Tibial nerve (tissue), 4 donors: ENCODE measurements around the gene CDC42EP3. TPM values are rescaled to one million over a fixed set of nuclear protein-coding genes. Genes with fewer than 3 reads are reported as not detected.
A peak's percentile ranks its signal among the peaks of the same experiment; 100 is the strongest.

Experiments used
- DNase-seq, 2 donors: peaks; one replicate each; pipeline ENCODE4 v3.0.0-alpha.2; 2019; ENCODE audit warnings: low spot score in 2 of 2
- H3K27ac ChIP-seq, 4 donors: fragments of 200-600 bp; sonication (generic) in 3 of 4; one replicate each; pipeline ENCODE4 v1.5.1; 2017 to 2019; ENCODE audit warnings: mild to moderate bottlenecking in 1 of 4
- H3K27me3 ChIP-seq, 2 donors: fragments of 200-600 bp; sonication (generic) in 1 of 2; one replicate each; pipeline versions ENCODE4 v1.5.1 to v1.6.0; 2017 to 2019
- H3K36me3 ChIP-seq, 3 donors: fragments of 200-600 bp; sonication (generic); one replicate each; pipeline ENCODE4 v1.5.1; 2018 to 2019
- H3K4me1 ChIP-seq, 4 donors: fragments of 200-600 bp; sonication (generic) in 3 of 4; one replicate each; pipeline ENCODE4 v1.5.1; 2017 to 2019
- H3K4me3 ChIP-seq, 4 donors: fragments of 200-600 bp; sonication (generic) in 3 of 4; one replicate each; pipeline ENCODE4 v1.5.1; 2017 to 2019; ENCODE audit warnings: mild to moderate bottlenecking in 1 of 4, moderate library complexity in 1 of 4
- H3K9me3 ChIP-seq, 4 donors: fragments of 200-600 bp; sonication (generic) in 3 of 4; one replicate each; pipeline ENCODE4 v1.5.1; 2017 to 2019
- CTCF ChIP-seq, 5 experiments: fragments of 200-600 bp in 3 of 5; fragments of 450-650 bp in 2 of 5; sonication (generic) in 3 of 5; IDR thresholded peaks; one replicate each; pipeline ENCODE4 v1.5.1; 2016 to 2019; ENCODE audit warnings: antibody characterized with exemption in 5 of 5, mild to moderate bottlenecking in 3 of 5, moderate library complexity in 2 of 5
- EP300 ChIP-seq, 2 donors: sonication (generic); formaldehyde crosslinking; IDR thresholded peaks; one replicate each; pipeline ENCODE4 v1.6.1; 2017; ENCODE audit warnings: antibody characterized with exemption in 2 of 2, mild to moderate bottlenecking in 1 of 2
- POLR2A ChIP-seq, 2 donors: fragments of 450-650 bp; IDR thresholded peaks; one replicate each; pipeline ENCODE4 v1.6.1; 2017; ENCODE audit warnings: antibody characterized with exemption in 2 of 2, mild to moderate bottlenecking in 2 of 2, moderate library complexity in 2 of 2
- WGBS, 2 donors: methylation state at CpG; one replicate each; pipeline ENCODE4 v1.1.5; 2018; 5-methylcytosine and 5-hydroxymethylcytosine counted together
- total RNA-seq, 4 donors: library from RNA; depleted of rRNA; stranded (reverse); fragments of >200 nt; gene quantifications; one replicate each; pipeline ENCODE4 v1.1.0, GENCODE V29; 2016

Gene CDC42EP3
- total RNA-seq, 4 donors from 2014 or later, result 31.8 to 58.6 (median 40.2) TPM

- H3K27me3 ChIP-seq, result no peaks in the 10 kb centered on the region
- peak overlapping the region in 3 of 4 donors; percentile 13 to 68 (median 43) for H3K27ac ChIP-seq
- 50 to 52% methylated on average over 4 of the region's 4 CpGs for WGBS, 2 donors
- H3K36me3 ChIP-seq, result no peaks in the 10 kb centered on the region
- TF ChIP-seq CTCF (IDR thresholded peaks at IDR 0.05), result no peak
- TF ChIP-seq POLR2A (IDR thresholded peaks at IDR 0.05), result no peak
- no peak for TF ChIP-seq EP300 (IDR thresholded peaks at IDR 0.05)
- no peaks in the 10 kb centered on the region for H3K9me3 ChIP-seq
- peaks cover 0 to 16% (median 6%) of the 10 kb centered on the region in 4 donors for H3K4me1 ChIP-seq
- no peak overlapping the region for H3K4me3 ChIP-seq
- no peak for DNase-seq
These were observed 35.1 kb upstream of the CDC42EP3 start for GRCh38 chr2:37706334-37707183.

GRCh38 chr2:37705191-37705590, 33.7 kb upstream of the CDC42EP3 start:
- no peak overlapping the region for H3K27ac ChIP-seq
- H3K27me3 ChIP-seq, result no peaks in the 10 kb centered on the region
- no peak for TF ChIP-seq EP300 (IDR thresholded peaks at IDR 0.05)
- no peak for TF ChIP-seq POLR2A (IDR thresholded peaks at IDR 0.05)
- no peak for TF ChIP-seq CTCF (IDR thresholded peaks at IDR 0.05)
- H3K36me3 ChIP-seq, result no peaks in the 10 kb centered on the region
- peaks cover 0 to 16% (median 6%) of the 10 kb centered on the region in 4 donors for H3K4me1 ChIP-seq
- DNase-seq, result no peak
- H3K4me3 ChIP-seq, result no peak overlapping the region
- H3K9me3 ChIP-seq, result no peaks in the 10 kb centered on the region
- WGBS, 2 donors, result 86 to 91% methylated on average over 2 of the region's 2 CpGs

- Histone ChIP-seq H3K9me3 (no peaks in the 10 kb centered on the region), H3K27ac (no peak overlapping the region), H3K4me1 (no peaks in the 10 kb centered on the region), H3K27me3 (no peaks in the 10 kb centered on the region), H3K4me3 (no peak overlapping the region), H3K36me3 (no peaks in the 10 kb centered on the region)
- WGBS, 2 donors, result 88 to 96% methylated on average over 2 of the region's 2 CpGs
- DNase-seq, result no peak
- TF ChIP-seq POLR2A (IDR thresholded peaks at IDR 0.05) (no peak), EP300 (IDR thresholded peaks at IDR 0.05) (no peak), CTCF (IDR thresholded peaks at IDR 0.05) (no peak)
These were observed 27.6 kb upstream of the CDC42EP3 start for GRCh38 chr2:37698931-37699481.

GRCh38 chr2:37695336-37695735, 23.9 kb upstream of the CDC42EP3 start:
- TF ChIP-seq POLR2A (IDR thresholded peaks at IDR 0.05) (no peak), CTCF (IDR thresholded peaks at IDR 0.05) (no peak), EP300 (IDR thresholded peaks at IDR 0.05) (no peak)
- WGBS, 2 donors, result 81 to 82% methylated on average over 4 of the region's 4 CpGs
- H3K27ac ChIP-seq, result no peak overlapping the region
- no peak for DNase-seq
- H3K4me1 ChIP-seq, result no peaks in the 10 kb centered on the region
- no peaks in the 10 kb centered on the region for H3K36me3 ChIP-seq
- no peaks in the 10 kb centered on the region for H3K27me3 ChIP-seq
- no peaks in the 10 kb centered on the region for H3K9me3 ChIP-seq
- H3K4me3 ChIP-seq, result no peak overlapping the region

GRCh38 chr2:37692711-37693110, 21.3 kb upstream of the CDC42EP3 start:
- Histone ChIP-seq H3K27me3 (no peaks in the 10 kb centered on the region), H3K9me3 (no peaks in the 10 kb centered on the region), H3K36me3 (no peaks in the 10 kb centered on the region), H3K4me1 (peaks cover 0 to 18% (median 0%) of the 10 kb centered on the region in 4 donors), H3K4me3 (no peak overlapping the region), H3K27ac (no peak overlapping the region)
- TF ChIP-seq POLR2A (IDR thresholded peaks at IDR 0.05), result no peak
- TF ChIP-seq CTCF (IDR thresholded peaks at IDR 0.05), result no peak
- TF ChIP-seq EP300 (IDR thresholded peaks at IDR 0.05), result no peak
- no peak for DNase-seq
